HG02884 (cell line): Measurements from ENCODE around the gene KIAA0040.

Source experiments
- ATAC-seq: cut with Tn5 transposase; IDR thresholded peaks from one replicate; pipeline ENCODE4 v1.9.1; 2021; ENCODE audit warnings: mild to moderate bottlenecking, moderate library complexity; ENCODE audit not compliant: unreplicated experiment

The KIAA0040 gene

DNA sequence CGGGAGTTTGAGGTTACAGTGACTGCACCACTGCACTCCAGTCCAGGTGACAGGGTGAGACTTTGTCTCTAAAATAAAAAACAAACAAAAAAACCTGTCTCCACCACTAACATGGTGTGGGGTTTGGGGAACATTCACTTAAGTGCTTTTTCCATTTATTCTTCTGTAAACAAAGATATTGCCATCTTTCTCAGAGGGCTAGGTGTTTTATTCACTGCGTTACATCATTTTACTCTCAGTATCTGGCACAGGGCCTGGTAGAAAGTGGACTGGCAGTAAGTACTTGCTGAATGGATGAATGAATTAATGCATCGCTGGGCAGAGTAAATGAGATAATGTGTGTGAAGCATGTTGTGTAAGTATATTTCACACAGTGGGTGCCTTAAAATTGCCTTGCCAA, 20.1 kb downstream of the KIAA0040 start:
- no peak for ATAC-seq

DNA sequence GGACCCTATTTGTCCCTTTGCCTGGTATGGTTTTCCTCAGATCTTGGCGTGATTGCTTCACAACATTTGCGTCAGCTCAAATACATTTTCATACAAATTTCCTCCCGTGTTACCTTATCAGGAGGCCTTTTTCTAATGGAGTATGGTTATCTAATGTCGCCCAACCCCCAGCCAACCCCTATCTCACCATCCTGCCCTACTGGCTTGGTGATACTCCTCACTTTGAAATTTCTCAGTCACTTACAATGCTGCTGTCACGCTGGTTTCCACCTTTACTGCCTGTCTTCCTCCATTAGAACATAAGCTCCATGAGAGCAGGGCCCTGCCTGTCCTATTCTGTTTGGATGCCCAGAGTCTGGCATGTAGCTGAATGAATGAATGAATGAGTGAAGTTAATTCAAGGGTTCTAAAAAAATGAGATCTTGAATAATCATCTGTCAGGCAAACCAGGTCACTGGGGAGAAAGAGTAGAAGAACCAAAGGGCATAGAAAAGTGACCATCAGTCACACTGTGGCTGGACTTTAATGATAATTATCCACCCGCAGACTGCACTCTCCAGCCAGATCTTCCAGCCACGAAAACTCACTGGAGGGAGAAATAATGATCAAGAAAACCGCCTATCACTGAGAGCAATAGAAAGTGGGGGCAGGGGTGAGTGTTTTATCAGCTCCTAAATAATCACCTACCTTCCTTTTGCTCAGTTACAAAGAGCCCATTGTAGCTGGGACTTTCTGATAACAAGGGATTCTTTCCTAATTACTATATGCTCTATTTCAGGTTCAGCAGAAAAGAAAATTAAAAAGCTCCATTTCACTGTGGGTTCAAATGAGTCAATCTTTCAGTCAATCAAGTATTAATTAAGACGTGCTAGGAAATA, 21.3 kb downstream of the KIAA0040 start:
- no peak for ATAC-seq

DNA sequence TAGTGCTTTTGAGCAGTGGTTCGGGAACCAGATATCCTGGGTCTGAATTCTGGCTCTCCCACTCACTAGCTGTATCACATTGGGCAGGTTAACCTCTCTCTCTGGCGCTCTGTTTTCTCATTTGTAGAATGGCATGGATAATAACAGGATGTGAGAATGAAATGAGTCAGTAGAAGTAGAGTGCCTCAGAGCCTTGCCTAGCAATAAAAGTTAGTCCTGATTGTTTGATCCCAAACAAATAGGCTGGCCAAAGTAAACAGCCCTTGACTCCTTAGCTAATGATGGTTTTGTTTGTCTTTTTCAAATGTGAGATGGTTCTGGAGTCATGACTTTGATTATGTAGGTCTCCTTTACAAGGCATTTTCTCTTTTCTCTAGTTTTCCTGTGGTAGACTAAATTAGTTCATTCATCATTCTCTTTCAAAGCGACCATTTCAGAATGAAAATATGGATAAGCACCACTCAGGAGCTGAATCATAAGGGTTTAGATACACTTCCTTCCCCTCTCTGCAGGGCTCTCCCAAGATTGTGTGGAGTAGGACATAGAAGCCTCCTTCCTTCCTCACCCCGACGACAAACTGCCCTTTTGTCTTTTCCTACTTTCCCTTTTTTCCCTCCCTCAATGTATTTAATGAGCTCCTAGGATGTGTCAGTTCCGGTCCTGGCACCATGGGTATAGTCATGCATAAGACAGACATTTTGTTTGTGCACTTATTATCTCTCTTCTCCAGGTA, 23.1 kb downstream of the KIAA0040 start:
- no peak for ATAC-seq

DNA sequence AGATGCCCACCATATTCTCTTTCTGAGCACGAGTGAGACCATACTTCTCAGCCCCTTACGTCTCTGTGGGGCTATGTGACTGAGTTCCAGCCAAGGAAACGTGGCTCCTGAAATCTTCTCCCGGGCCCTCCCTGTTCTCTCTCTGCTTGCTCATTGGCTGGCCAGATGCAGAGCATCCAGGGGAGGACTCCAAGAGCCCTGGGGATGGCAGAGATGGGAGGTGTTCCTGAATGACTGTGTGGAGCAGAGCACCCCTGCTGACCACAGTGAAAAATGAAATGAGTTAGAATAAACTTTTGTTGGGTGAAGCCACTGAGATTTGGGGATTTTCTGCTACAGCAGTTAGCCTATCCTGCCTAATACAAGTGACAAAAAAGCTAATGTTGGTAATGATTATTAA, 23.8 kb downstream of the KIAA0040 start:
- no peak for ATAC-seq

DNA sequence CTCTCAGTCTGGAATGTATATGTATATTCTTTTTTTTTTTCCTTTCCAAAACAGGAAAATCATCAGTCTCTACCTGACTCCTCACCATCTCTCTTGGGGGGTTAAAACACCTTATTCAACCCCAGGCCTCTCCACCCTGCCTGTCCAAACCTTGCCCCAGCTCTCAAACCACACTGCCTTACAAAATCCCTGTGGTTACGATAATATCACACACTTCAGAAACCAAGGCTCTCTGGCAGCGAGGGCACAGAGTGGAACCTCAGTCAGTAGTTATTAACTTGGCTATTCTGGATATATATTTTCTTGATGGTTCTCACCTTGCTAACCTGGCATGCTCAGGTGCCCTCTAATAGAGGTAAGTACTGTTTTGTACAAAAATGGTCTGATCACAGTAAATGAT, 24.7 kb downstream of the KIAA0040 start:
- no peak for ATAC-seq

DNA sequence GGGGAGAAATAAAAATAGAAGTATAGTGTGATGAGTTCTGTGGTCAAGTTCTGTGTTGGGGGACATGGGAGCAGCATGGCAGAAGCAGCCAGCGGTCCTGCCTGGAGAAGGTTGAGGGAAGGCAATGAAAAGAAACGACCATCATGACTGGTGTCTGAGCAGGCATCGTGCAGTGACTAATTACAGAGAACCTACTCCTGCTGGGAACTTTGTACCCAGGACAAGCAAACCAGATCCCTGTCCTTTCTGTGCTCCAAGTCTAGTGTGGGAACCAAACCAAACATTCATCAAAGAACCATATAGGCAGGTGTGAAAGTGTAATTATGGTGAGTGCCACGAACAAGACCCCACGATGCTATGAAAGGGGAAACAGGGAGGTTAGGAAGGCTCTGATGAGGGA, 25.8 kb downstream of the KIAA0040 start:
- ATAC-seq = no peak

DNA sequence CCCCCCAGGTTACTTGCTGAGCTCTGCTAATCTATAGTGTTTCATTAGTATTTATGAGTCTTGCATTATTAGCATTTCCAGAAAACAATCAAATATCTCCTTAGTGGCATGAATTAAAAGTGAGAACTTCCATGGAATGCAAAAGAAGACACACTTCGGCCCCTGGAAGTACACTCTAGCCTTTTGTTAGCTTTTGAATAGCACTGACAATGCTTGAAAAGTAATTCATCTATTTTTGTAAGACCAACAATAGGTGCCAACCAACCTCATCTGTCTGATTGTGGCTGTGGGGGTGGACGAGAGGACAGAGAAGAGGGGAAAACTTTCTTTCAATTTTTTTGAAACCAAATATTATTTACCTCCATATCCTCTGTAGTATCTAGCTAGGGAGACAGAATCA, 27.8 kb downstream of the KIAA0040 start:
- ATAC-seq = no peak

DNA sequence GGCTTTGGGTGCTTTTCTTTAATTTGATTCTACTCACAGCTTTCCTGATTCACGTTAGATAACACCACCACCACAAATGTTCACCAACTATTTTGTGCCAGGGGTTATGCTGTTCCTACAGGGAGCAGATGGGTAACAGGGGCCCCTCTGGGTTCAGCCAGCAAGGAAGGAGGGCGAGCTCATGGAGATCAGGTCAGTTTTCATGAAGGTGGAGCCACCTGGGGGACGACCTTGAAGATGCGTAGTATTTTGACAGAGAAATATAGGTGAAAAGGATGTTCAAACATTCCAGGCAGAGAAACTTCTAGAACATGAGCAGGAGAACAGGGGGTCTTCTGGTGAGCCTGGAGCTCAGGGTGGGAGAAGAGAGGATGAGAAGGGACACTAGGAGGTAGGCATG, 28.9 kb downstream of the KIAA0040 start:
- ATAC-seq = no peak

DNA sequence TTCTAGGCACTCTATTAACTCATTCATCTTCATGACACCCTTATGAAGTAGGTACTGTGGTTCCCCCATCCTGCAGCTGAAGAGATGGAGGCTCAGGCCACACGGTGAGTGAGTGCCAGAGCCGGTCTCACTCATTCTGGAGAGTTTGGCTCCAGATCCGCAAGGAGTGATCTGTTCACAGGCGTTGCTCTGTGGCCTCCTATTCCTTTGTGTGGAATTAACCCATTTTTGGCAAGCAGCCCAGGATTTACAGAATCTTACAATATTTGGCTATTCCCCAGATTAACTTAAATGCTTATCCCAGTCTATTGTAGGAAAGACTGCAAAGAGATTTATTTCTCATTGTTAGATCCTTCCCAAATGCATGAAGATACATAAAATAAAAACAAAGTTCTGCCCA, 29.6 kb downstream of the KIAA0040 start:
- no peak for ATAC-seq

DNA sequence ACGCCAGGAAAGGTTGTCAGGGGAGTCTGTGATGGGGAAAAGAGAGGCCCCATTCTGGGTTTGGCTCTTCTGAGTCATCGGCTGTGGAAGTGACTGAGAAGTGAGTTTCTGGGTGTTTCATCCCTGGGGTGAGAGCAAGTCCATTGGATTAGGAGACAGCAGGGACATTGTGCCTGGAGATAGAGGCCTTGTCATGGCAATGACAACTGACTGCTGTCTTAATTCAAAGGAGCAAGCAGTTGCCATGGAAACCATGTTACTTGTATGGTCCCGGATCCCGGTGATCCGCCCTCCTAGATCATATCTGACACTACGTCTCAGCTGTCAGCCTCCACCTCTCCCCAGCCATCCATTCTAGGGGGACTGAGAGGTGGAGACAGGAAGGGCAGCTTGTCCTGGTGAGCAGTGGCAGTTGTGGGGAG, 34.4 kb downstream of the KIAA0040 start:
- no peak for ATAC-seq

DNA sequence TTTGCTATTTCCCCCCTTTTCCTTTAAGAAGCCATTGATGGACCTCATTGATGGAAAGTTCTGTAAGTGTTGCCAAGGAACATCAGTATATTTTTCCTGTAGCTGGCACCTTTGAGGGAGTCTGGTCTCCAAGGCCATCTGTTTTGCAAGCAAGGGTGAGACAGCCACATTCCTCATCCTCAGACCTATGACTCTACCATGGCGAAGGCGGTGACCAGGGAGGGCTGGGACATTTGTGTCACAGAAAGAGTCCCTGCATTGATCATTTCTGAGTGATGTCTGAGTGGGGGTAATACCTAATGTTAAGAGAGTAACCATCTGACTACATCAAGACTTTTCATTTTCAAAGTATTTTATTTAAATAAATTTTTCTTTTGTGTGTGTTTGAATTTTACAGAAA, 35.4 kb downstream of the KIAA0040 start:
- ATAC-seq = no peak

DNA sequence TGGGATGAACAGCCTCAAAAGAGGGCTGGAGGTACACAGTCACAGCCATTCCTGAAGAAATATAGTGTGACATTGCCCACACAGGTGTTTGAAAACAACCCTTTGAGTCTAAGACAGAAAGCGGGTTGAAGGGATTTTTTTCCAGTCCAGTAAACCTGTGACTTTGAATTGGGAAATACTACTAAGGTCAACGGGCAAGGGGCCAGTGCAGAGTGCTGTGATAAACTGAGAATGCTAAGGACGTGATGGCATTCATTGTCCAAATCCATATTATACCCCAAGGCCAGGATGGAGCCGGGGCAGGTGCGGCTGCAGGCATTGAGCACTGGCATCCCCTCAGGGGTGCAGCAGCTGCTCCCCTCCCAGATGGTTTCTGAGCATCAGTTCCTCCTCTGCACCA, 36.6 kb downstream of the KIAA0040 start:
- ATAC-seq = no peak

DNA sequence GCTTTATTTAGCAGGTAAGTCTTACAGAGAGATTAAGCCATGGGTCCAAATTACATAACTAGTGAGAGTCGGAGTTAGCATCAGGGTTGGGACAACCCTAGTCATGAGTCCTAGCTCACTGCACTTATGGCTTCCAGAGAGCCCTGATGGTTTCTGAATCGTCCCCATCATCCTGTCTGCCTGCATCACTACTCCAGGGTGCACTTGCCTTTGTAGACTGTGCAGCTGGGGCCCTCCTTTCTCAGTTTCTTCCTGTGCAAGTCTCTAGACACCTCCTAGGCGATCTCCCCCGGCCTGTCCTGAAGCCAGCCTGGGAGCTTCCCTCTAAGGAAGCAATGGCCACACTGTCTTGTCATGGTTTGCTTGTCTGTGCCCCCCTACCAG, 37.1 kb downstream of the KIAA0040 start:
- ATAC-seq = no peak

DNA sequence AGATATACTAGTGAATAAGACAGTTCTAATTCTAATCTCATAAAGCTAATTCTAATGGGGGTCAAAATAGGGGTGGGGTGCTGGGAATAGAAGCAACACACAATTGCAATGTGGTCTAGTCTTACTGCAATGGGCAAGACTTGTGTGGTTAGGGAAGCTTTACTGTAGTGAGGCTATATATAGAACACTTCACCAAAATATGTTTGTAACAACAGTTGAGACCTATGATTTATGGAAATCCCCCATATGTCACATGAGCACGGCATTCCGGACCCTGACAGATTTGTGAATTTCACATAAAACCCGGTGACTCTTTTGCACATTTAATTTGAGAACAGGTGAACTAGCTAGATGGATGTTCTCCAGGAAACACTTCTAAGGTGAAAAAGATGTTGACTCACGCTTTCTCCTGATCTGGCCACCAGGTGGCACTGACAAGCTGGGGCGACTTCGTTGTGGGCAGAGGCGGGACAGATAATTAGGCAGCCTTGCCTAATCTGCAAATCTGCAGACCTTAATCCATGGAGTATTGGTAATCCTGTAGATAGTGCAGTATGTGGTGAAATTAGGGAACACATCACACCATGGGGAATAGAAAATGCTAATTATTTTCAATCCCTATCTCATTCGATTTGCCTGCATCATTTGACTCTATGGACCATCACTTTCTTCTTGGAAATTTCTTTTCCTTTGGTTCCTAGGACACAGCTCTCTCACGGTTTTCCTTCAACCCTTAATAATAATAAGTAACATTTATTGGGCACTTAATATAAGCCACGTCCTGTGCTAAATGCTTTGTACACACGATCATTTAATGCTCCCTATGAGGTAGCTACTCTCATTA, 37.7 kb downstream of the KIAA0040 start:
- ATAC-seq = peak; percentile 47

DNA sequence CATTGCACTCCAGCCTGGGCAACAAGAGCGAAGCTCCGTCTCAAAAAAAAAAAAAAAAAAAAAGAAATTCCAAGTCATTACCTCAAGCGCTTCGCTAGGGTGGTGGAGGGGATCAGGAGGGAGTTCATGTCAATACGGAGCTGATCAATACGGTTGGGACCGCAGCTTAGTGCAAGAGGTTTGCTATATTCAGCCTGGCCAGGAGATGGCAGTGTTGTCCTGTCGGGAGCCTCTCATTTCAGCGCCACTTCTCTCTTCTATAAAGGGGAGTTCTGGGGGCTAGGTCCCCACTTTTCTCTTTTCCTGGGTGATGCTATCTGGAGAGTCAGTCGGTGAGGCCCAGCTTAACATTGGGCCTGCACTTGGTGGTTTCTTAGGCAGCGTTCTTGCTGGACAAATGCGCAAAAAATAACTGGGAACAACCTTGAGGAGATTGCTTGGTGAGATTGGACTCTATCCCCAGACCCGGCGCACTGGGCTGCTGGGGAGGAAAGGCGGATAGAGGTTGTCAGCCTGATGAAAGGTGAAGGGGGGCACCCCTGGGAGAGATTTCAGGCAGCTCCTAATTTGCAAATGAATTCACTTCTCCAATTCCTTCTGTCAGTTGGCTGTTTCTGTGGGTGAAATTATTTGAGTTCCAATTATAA, 40.4 kb downstream of the KIAA0040 start:
- no peak for ATAC-seq

DNA sequence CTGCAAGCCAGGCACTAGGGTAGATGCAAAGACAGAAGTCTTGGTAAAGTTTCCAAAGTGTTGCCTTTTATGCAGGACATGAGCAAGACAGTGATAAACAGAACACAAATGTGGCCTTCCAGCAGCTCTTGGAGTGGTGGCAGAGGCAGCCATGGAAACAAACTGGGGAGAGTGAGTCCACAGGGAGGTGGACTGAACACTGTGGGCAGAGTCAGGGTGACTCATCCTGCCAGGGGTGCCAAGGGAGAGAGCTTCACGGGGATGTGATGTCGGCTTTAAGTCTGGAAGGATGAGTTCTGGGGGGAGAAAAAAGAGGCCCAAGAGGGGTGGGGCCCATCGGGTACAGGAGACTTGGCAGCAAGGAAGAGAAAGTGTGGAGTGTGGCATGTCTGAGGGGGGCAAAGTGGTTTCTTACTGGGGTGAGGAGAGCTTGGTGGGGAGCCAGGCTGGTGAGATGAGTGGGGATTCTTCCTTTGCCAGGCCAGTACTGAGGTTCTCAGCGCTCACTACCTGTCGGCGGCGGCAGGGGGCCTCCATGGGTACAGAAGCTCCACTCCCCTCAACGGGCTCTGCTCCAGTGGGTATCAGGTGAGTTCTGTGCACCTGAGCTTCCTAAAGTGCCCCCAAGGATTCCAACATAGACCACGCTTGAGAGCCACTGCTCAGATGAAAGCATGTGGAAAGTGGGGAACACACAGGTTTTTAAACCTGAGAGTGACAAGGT, 41.8 kb downstream of the KIAA0040 start:
- ATAC-seq = no peak

DNA sequence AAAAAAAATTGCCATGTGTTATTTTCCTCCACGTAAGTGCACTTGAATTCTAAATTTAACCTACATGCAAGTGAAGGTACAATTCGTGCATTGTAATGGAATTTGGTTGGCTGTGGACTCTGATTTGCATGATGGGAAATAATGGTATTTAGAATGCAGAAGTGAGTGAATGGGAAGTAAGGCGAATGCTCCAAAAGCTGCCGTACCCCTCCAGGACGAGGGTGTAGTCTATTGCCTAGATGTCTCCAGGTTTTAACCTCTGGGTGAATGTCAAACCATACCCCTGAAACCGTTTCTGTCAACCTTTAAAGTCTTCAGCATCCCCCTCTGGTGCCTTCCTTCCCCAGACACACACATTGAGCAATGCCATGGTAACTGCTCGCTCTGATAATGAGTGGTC, 44.5 kb downstream of the KIAA0040 start:
- no peak for ATAC-seq

DNA sequence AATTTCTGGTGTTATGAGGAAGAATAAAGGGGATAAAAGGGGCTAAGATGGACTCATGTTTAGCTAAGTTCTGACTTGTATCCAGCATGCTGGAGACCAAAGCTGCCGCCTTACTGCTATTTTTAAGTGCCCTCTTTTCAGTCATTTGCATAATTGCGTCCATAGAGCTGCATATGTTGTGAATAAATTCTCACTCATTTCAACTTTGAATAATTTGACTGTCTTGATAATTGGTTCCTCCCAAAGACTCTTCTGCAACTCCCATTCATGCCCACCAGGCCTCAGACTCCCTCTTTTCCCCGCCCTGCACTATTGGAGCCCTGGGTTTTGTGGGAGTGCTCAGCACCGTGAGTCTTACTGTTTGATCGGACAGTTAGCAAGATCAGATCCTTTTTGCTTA, 45.0 kb downstream of the KIAA0040 start:
- no peak for ATAC-seq

DNA sequence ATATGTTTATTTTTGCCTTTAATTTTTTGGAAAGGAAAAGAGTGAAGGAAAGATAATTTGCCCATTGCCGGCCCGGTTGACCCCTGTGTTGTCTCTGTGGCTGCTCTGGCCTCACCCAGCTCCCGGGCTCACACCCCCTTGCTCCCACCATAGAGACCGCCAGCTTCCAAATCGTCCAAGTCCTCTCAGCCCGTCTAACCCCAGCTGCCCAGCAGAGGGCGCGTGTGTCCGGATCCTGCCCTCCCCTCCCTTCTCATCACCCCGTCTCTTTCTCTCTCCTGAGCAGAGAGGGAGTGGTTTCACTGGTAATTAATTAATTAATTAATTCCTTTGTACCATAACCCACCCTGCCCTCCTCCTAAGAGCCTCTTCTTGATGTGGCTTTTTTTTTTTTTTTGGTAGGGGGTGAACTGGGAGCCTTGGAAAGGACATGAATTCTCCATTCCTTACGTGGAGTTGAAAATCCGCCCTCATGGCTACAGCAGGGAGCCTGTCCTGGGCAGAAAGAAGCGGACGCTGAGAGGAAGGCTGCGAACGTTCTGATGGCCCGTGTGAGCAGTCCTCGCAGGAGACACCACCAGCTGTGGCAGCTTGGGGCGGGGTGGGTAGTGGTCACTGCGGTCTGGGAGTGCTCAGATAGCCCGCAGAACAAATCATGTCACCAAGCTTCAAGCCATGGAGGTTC, 45.9 kb downstream of the KIAA0040 start:
- peak; percentile 37 for ATAC-seq
